GM21367 (cell line): ENCODE data around the gene KIAA2012.

ENCODE experiments used
- ATAC-seq: cut with Tn5 transposase; IDR thresholded peaks from one replicate; pipeline ENCODE4 v1.9.1; 2021; ENCODE audit not compliant: unreplicated experiment

The KIAA2012 gene

GRCh38 chr2:202147775-202148174, 74.7 kb downstream of the KIAA2012 start:
- no peak for ATAC-seq

- no peak for ATAC-seq
Observed at GRCh38 chr2:202148515-202149154, 75.6 kb downstream of the KIAA2012 start.

GRCh38 chr2:202149155-202149762, 76.2 kb downstream of the KIAA2012 start:
- ATAC-seq: no peak

- ATAC-seq: no peak
Observed at GRCh38 chr2:202149936-202150335, 76.9 kb downstream of the KIAA2012 start.

- no peak for ATAC-seq
Observed at GRCh38 chr2:202152104-202152715, 79.2 kb downstream of the KIAA2012 start.

- no peak for ATAC-seq
Observed at GRCh38 chr2:202154613-202155012, 81.6 kb downstream of the KIAA2012 start.

GRCh38 chr2:202157211-202157990, 84.3 kb downstream of the KIAA2012 start:
- ATAC-seq: no peak

- ATAC-seq: no peak
Observed at GRCh38 chr2:202158796-202159195, 85.7 kb downstream of the KIAA2012 start.

GRCh38 chr2:202161151-202161835, 88.2 kb downstream of the KIAA2012 start:
- ATAC-seq: no peak

- no peak for ATAC-seq
Observed at GRCh38 chr2:202164411-202164810, 91.4 kb downstream of the KIAA2012 start.

GRCh38 chr2:202165208-202165607, 92.2 kb downstream of the KIAA2012 start:
- ATAC-seq: no peak

- ATAC-seq: no peak
Observed at GRCh38 chr2:202165945-202166344, 92.9 kb downstream of the KIAA2012 start.

GRCh38 chr2:202169131-202169530, 96.1 kb downstream of the KIAA2012 start:
- no peak for ATAC-seq

GRCh38 chr2:202169832-202170424, 96.9 kb downstream of the KIAA2012 start:
- ATAC-seq: no peak

- no peak for ATAC-seq
Observed at GRCh38 chr2:202171241-202171825, 98.3 kb downstream of the KIAA2012 start.

GRCh38 chr2:202172439-202173211, 99.6 kb downstream of the KIAA2012 start:
- no peak for ATAC-seq

GRCh38 chr2:202178346-202178958, 105.4 kb downstream of the KIAA2012 start:
- ATAC-seq: no peak

GRCh38 chr2:202184557-202184956, 111.5 kb downstream of the KIAA2012 start:
- no peak for ATAC-seq

- no peak for ATAC-seq
Observed at GRCh38 chr2:202185156-202185555, 112.1 kb downstream of the KIAA2012 start.
